ENCODE results near the gene SH3BP4.

GRCh38 chr2:234939576-234939975 lies 12.2 kb upstream of the SH3BP4 start:
- TF ChIP-seq CTCF (IDR thresholded peaks at IDR 0.05), result no peak
- TF ChIP-seq POLR2A (IDR thresholded peaks at IDR 0.05), result no peak

All from uterus (tissue), 2 donors.